HG03354 (cell line): Measurements from ENCODE around the gene IFNK.

Source experiments
- ATAC-seq: cut with Tn5 transposase; IDR thresholded peaks from one replicate; pipeline ENCODE4 v1.9.1; 2021; ENCODE audit warnings: mild to moderate bottlenecking; ENCODE audit not compliant: unreplicated experiment, poor library complexity, severe bottlenecking

IFNK gene

DNA sequence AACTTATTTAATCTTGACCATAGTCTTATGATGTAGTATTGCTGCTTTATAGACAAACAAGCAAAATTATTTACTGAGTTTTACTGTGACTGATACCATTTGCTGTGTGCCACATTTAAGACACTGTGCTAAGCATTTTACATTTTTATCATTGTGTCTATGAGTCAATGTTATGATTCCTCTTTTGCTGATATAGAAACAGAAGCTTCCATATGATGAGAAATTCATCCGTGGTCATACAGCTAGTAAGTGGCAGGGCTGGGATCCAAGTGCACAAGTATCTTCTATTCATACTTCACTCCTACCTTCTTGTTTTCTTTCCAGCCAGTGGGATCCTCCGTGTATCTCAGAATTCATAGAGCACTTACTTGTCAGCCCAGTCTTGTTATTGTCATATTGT, 17.1 kb upstream of the IFNK start:
- no peak for ATAC-seq

DNA sequence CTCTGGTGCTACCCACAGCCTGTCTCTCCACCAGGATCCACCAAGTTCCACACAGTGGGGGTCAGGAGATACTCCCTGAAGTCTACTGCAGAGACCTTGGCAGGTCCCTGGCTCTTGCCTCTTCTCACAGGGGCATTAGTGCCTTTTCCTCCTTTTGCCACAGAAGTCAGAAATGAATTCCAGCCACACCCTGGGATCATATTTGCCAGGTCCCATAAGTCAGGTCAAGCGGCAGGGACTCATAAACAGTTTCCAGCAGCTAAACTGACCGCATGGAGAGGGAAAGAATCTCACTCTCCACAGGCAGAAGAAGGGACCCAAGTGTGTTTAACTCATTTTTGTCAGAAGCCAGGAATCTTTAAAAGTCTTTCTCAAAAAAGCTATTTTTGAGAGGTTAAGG, 13.3 kb upstream of the IFNK start:
- ATAC-seq, result no peak

DNA sequence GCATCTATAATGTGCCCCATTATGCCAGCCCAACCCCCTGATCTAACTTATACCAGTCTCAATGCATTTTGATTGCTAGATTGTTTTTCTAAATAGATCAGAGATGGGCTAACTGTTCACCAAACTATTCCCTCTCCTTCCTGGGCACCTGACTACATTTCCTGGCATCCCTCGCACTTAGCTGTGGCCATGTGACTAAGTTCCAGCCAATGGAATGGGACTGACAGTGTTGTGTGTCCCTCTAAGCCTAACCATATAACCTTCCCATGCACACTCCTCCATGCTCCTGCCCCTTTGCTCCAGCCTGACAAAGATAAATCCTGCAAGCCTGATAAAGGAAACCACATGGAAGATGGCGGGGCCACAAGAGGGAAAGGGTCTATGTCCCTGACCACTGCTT, 12.3 kb upstream of the IFNK start:
- no peak for ATAC-seq

DNA sequence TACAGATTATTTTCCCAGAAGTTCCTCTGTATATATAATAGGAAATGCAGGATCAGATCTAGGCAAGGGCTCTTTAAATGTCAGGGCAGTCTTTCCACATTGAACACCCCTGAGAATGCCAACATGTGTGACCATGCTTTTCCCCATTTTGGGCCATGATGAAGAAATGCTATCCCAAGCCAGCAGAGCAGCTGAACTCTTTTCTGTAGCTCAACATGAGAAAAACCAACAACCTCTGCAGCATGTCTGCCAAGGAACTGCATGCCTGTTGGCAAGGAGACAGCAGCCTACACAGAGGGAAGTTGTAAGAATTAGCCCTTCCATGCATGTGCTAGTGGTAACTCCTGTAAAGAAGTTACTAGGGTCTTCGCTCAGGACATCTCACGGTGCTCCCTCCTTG, 9.5 kb upstream of the IFNK start:
- ATAC-seq, result no peak

DNA sequence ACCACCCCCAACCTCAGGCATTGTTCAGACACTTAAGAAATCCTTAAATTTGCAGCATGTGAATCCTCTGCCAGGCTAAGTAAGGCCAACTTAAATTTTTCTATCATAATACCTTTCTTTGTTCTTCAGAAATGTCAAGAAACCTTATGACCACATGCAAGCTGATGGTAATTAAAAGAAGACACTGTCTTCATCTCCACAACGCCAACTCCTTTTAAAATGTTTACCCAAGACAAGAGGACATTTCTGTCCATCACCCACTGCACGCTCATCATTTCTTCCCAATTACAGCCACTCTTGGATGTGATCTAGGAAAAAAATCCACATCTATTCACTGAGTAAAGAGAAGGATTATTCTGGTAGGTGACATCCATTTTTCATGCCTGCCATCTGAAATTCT, 6.1 kb upstream of the IFNK start:
- no peak for ATAC-seq

DNA sequence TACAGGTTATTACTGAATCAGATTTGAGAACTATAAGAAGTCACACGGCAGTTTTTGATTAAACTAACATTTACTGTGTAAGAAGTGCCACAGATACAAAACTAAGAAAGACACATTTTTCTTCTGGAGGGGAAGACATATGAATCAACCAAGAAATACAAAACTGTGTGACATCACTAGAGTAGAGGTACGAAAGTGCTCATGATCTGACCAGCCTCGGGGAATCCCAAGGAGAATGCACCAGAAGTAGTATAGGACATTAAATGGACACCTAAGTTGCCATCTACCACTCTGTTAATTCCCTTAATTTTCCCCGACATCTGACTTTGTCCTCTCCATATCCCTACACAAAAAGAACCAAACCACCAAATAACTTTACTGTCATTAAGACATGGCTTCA, 5.3 kb upstream of the IFNK start:
- ATAC-seq, result no peak

DNA sequence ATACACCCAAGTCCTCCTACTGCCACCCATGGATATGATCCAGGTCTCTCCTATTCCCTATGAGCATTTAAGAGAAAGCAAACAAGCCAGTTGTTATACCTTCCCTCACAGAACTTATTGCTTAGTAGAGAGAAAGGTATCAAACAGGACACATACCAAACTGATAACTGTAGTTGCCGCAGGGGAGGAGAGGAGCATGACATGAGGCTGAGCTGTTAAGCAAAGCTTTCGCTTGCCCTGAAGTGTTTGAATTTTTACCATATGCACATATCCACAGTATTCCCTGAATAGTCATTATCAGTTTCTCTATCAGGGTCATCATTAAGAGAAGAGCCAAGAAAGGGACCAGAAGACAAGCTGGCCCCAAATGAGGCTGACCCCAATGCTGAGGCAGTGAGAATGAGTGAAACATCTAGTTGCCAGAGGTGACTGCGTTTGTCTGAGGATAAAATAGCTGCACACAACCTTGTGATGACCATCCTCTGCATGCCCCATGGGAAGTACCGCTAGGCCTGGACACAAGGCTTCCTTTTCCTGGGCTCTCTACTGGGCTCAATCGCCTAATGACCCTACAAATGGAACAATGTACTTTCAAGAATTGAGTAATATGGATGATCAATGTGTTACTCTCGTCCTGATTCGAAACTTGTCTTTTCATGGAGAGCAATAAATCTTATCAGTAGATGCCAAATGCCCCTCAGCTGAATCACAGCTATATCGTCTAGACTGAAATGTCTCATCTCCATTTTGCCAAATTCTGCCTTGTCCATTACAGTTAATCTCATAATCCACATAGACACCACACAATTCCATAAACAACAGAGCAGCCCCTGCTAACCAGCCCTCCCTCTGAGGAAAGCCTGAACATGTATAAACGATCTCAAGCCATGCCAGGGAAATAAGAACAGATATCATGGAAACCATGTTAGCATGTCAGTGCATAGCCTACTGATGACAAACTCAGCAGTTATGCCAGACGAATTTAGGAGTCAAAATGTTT, 4.3 kb upstream of the IFNK start:
- ATAC-seq, result no peak

DNA sequence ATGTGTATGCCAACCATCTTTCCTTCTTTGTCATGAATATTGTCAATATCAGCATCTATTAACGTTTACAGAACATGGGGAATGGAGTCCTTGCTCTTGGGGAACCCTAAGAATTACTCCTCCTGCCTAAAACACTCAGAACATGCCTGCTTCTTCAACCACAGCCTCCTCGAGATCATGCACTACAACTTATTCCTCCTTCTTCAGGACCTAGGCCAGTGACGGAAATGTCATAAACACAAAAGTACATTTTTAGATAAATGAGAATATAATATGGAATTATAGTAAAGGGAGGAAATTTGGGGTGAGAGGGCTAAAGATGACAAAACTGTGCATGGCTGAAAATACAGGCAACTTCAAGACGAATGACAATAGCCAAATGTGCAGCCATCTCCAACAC, 3.1 kb upstream of the IFNK start:
- ATAC-seq, result no peak

DNA sequence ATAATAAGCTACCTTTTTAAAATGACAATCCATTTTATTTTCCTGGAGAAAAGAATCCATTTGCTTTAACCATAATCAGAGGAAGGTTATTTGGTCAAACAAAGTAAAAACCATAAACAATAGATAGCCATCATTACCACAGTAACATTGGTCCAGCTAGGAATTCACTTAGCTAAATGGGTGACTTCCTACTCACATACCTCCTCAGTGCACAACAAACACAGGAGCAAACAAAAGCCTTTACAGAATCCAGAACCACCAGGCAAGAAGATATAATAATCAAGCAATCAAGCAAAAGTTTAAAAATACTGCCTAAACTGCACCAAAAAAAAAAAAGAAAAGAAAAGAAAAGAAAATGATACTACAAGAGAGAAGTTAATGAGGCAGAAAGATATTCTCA, 949 bp upstream of the IFNK start:
- ATAC-seq, result no peak

DNA sequence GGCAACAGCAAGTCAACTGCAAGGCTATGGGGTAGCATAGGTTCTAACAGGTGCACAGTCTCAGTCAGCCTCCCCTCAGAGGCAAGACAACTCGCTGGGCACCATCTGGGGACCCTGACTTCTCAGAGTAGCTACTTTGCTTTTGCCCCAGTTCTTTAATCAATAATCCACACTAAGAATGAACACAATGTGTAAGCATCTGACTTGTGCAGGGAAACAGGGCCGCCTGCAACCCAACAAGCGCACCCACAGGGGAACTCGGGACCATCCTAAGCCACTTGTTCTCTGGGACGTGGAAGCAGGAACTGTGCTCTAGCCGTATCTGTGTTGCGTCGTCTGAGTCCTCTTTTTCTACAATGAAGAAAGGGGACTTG, 3.6 kb downstream of the IFNK start:
- no peak for ATAC-seq

DNA sequence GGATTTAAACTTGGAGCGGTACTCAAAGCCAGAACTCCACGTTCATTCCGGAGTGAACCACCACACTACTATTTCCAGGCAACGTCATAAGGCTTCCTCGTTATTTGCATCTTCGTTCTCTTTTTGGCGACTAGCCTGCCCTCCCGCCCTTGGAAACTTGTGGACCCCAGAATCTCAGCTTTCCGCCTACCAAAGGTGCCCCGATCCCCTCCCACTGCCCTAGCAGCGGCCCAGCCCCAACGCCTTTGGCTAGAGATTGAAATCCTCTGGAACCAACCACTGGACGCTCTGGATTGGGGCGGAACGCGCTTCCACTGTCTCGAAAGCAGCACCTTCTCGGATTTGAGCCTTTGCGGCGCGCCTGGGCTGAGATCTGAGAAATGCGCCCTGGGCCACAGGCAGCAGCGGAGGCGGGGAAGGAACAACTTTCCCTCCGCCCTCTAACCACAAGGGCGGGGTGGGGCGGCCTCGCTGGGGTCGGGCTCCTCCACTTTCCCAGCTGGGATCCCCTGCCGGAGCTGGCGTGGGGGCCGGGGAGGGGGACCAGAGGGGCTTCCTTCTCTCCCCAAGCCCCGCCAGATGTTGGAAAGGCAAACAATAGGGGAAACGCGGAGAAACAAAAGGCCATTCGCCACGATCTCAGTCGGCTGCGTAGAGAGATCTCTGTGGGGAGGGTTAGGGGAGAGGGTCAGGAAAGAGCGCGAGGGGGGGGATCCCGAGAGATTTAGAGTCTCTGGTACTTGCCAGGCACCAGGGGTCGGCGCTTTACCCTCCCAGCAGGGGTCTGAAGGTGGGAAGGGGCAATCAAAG, 4.2 kb downstream of the IFNK start:
- peak; percentile 45 for ATAC-seq

DNA sequence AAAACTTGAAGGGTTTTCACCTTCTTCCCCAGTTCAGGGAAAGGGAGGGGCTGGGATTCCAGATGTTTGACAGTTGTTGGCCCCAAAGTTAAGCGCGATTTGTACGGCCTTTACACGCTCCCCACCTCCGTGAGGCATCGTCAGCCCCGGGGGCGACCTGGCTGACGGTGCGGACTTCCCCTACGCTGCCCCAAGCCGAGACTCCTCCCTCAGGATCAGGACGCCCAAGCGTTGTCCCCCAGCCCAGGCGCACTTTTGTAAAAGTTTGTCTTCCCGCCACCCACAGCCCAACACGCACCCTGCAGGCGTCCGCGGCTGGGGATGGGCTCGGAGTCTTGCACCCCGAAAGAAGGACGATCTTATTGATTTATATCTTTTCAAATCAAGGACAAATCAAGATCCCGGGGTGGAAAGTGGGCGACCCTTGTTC, 4.8 kb downstream of the IFNK start:
- ATAC-seq, result peak; percentile 60

DNA sequence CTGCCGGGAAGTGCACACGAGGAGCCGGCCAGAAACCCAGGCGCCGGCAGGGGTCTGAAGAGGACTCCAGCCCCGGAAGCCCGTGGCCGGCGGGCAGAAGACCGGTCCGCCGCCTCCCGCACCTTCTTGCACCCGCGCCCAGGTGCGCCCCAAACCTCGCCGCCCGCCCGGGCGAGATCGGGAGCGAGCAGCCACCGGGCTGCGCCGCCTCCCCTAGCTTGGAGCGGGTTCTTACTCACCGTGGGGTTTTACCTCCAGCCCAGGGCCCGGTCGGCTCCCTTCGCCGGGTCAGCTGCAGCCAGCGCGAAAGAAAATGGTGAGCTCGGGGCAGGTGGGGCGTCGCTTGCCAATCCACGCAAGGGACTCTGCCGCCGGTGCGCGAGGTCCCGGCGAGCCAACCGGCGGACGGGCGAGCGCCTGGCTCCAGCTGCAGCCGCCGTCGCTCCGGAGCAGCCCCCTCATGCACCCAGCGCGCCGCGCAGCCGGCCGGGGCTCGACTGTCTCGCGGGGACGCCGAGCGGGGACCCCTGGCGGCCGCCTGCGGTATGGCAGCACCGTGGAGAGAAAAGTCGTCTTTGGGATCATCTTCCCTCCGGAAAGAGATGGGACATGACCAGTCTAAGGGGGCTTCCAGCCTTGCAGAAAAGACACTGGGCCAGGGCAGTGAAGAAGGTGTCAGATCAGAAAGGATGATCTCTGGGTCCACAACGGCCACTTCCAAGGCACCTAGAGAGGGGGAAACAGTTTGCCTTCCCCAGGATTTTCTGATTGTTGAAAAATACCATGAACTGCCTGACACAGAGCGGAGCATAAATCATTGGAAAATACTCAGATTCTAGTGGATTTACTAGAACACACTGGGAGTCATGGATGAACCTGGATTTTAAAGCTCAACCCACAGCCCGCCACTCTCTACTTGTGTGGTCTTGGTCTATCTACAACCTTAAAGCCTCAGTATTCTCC, 5.5 kb downstream of the IFNK start, which contains the start of gene MOB3B:
MOB3B (minus strand) TSS at position 499 of the 963 bp plus-strand sequence. CDS start 74,264 bp downstream, outside the sequence.
- ATAC-seq, result peak; percentile 76

DNA sequence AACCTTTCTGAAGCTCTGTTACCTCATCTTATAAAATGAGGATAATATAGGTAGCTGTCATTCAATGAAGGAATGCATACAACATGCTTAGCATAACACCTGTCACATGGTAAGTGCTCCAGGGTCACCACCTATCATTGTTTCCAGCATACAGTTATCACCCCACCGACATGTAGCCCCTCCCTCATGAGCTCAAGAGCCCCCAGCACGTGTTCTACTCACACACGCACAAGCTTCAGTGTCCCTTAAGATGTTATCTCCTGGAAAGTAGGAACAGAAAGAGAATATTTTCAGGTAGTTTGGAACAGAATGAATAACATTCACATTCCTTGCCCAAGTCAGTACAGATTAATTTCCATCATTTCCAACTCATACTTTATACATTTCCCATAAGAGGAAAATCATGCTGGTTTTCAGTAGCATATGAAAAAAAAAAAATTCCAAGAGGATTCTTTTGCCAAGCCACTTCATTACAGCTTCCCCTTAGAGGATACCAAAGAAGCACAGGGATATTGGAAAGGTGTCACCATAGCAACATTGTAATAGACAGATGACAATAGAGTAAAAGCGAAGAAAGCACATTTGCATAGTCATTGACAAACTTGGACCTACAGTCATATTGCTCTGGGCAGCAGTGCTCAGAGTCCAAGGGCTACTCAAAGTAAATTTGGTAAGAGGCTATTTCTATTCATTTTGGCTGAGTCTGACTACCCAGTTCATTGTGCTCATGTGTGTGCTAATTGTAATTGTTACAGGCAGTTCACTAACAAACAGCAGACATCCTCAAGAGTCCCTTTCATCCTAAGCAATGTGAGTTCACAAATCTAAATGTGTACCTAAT, 7.0 kb downstream of the IFNK start:
- ATAC-seq, result no peak

DNA sequence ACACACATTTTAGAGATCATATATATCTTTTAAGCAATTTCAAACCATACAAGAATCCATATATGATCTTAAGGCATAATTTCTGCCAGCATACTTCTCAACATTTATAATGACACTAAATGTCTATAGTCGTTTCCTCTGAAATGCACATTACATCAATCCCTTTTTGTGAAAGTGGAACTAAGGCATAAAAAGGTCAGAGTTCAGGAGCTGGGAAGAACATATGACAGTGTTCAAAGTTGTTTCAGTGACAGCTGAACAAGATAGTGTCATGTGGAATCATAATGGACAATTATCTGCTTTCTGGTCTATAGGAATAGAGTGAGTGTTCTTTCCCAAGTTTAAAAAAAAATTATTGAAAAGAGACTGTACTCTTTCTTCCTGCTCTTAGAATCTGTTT, 8.0 kb downstream of the IFNK start:
- no peak for ATAC-seq

DNA sequence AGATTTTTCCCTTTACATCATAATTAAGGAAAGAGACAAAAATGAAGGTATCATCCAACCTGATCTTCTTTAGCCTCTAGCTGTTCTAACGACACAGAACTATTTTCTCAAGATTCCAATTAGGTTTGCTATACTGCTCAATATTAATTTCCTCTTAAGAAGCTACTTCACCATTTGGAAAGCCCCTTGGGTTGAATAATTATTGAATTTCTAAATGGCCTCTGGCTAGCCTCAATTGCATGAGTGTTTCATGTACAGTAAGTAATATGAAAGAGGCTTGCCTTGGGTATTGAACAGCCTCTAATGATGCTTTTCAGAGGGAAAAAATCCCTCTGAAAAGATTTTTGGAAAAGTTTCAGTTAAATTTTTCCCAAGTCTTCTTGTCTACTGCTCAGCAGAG, 9.2 kb downstream of the IFNK start:
- ATAC-seq, result no peak

DNA sequence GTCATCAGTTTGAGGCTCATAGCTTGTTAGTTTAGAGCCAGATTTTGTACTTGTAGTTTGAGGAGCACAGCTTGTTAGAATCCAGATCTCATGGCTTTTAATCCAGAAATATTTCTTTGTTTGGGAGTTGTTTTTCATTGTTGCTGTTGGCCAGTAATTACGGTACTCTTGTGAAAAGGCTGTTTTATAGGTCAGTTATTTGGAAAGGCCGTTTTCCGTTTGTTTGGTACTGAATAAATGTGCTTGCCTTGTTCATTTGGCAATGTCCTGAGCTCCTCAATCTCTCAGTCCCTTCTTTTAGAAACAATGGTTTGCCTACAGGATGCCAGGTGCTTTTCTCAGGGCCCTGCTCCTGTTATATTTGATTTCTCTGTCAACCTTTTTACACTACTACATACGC, 10.0 kb downstream of the IFNK start:
- ATAC-seq, result no peak

DNA sequence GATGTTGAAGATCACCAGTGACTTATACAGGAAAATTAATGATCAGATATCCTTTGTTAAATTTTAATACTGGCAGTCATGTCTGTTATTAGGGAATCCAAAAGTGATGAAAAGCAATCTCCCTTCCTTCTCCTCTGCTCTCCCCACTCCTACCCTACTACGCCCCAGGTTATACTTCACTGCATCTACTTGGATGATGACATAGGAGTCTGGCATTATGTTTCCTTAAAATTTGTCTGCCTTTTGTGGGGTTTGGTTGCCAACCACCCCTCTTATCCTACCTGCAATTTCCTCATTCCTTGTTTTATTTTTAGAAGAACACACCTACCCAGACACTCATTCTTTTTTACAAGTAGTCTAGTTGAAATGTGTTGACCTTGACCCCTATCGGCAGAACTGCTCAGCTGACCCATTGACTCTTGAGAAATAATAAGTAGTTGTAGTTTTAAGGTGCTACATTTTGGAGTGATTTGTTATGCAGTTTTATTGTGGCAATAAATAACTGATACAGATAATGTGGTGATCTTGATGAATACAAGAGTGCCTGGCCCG, 10.6 kb downstream of the IFNK start:
- no peak for ATAC-seq
